Measurements from ENCODE around the gene OR51V1. TPM values are rescaled to one million over a fixed set of nuclear protein-coding genes. Genes with fewer than 3 reads are reported as not detected.

Gene OR51V1
- total and polyA plus RNA-seq, 7 experiments from 2014 or later = not detected

GRCh38 chr11:5154657-5155056, 45.8 kb downstream of the OR51V1 start, which contains the start of gene OR52A1:
OR52A1 (minus strand) TSS chr11:5154757; CDS start chr11:5152369, 2,388 bp downstream.
- H3K9me3 Mint-ChIP-seq = peaks cover 0 to 4% (median 0%) of the 10 kb centered on the region in 11 donors

GRCh38 chr11:5153574-5154431, 46.7 kb downstream of the OR51V1 start:
- H3K4me1 Mint-ChIP-seq = no peaks in the 10 kb centered on the region
- peaks cover 0 to 5% (median 0%) of the 10 kb centered on the region in 5 donors for H3K27me3 Mint-ChIP-seq
- DNase-seq = no peak
- H3K4me3 Mint-ChIP-seq = no peak overlapping the region
- Histone ChIP-seq H3K4me3 (ENCODE audit: low read length) (no peak overlapping the region), H3K27me3 (ENCODE audit: control insufficient read depth in 2 of 2, insufficient read depth in 2 of 2, low read length in 2 of 2) (no peaks in the 10 kb centered on the region), H3K9me3 (ENCODE audit: control insufficient read depth in 2 of 3, low read length in 3 of 3) (no peaks in the 10 kb centered on the region), H3K4me1 (ENCODE audit: control insufficient read depth in 2 of 2, insufficient read depth in 2 of 2, low read length in 2 of 2) (no peaks in the 10 kb centered on the region), H3K27ac (ENCODE audit: low read depth, low read length) (no peak overlapping the region), H3K36me3 (ENCODE audit: control insufficient read depth in 2 of 3, insufficient read depth in 3 of 3, low read length in 3 of 3) (no peaks in the 10 kb centered on the region)
- ChIA-PET POLR2A (no interaction called here), CTCF (no interaction called here)
- no peaks in the 10 kb centered on the region for H3K36me3 Mint-ChIP-seq
- peaks cover 0 to 3% (median 0%) of the 10 kb centered on the region in 11 donors for H3K9me3 Mint-ChIP-seq
- no peak for ATAC-seq
- no peak overlapping the region for H3K27ac Mint-ChIP-seq
- intact Hi-C loops (cut with micrococcal nuclease) = no loop called here

More at GRCh38 chr11:5154657-5155056, 45.8 kb downstream of the OR51V1 start, which contains the start of gene OR52A1:
- Histone ChIP-seq H3K9me3 (ENCODE audit: control insufficient read depth in 2 of 3, low read length in 3 of 3) (no peaks in the 10 kb centered on the region), H3K4me1 (ENCODE audit: control insufficient read depth in 2 of 2, insufficient read depth in 2 of 2, low read length in 2 of 2) (no peaks in the 10 kb centered on the region), H3K4me3 (ENCODE audit: low read length) (no peak within 1 kb of the TSS), H3K27ac (ENCODE audit: low read depth, low read length) (no peak within 1 kb of the TSS), H3K27me3 (ENCODE audit: control insufficient read depth in 2 of 2, insufficient read depth in 2 of 2, low read length in 2 of 2) (no peaks in the 10 kb centered on the region), H3K36me3 (ENCODE audit: control insufficient read depth in 2 of 3, insufficient read depth in 3 of 3, low read length in 3 of 3) (no peaks in the 10 kb centered on the region)
- no peak for ATAC-seq
- Mint-ChIP-seq H3K4me1 (no peaks in the 10 kb centered on the region), H3K27me3 (peaks cover 0 to 5% (median 3%) of the 10 kb centered on the region in 5 donors), H3K27ac (no peak within 1 kb of the TSS), H3K4me3 (no peak within 1 kb of the TSS), H3K36me3 (no peaks in the 10 kb centered on the region)
- POLR2A ChIA-PET = no interaction called here
- intact Hi-C loops (cut with micrococcal nuclease) = no loop called here
- CTCF ChIA-PET = no interaction called here
- no peak for DNase-seq

GRCh38 chr11:5151713-5152153, 48.7 kb downstream of the OR51V1 start:
- intact Hi-C loops (cut with micrococcal nuclease) = no loop called here
- H3K27me3 ChIP-seq (ENCODE audit: control insufficient read depth in 2 of 2, insufficient read depth in 2 of 2, low read length in 2 of 2) = no peaks in the 10 kb centered on the region
- H3K9me3 ChIP-seq (ENCODE audit: control insufficient read depth in 2 of 3, low read length in 3 of 3) = no peaks in the 10 kb centered on the region
- H3K36me3 ChIP-seq (ENCODE audit: control insufficient read depth in 2 of 3, insufficient read depth in 3 of 3, low read length in 3 of 3) = no peaks in the 10 kb centered on the region
- no peaks in the 10 kb centered on the region for H3K36me3 Mint-ChIP-seq
- H3K4me3 ChIP-seq (ENCODE audit: low read length) = no peak overlapping the region
- peaks cover 0 to 5% (median 0%) of the 10 kb centered on the region in 5 donors for H3K27me3 Mint-ChIP-seq
- POLR2A ChIA-PET = no interaction called here
- H3K4me1 ChIP-seq (ENCODE audit: control insufficient read depth in 2 of 2, insufficient read depth in 2 of 2, low read length in 2 of 2) = no peaks in the 10 kb centered on the region
- no peak overlapping the region for H3K27ac ChIP-seq (ENCODE audit: low read depth, low read length)
- no peak for ATAC-seq
- DNase-seq = no peak
- CTCF ChIA-PET = no interaction called here
- no peak overlapping the region for H3K4me3 Mint-ChIP-seq
- no peak overlapping the region for H3K27ac Mint-ChIP-seq
- H3K9me3 Mint-ChIP-seq = no peaks in the 10 kb centered on the region
- no peaks in the 10 kb centered on the region for H3K4me1 Mint-ChIP-seq

Other genes with a start within 250 kb of the OR51V1 start
- not detected for gene OR51A2, start 245.0 kb downstream of the OR51V1 start, total RNA-seq
- gene OR51A2, start 245.0 kb downstream of the OR51V1 start, polyA plus RNA-seq = not detected
- not detected for gene OR51L1, start 205.8 kb downstream of the OR51V1 start, total RNA-seq
- not detected for gene OR51L1, start 205.8 kb downstream of the OR51V1 start, polyA plus RNA-seq
- not detected for gene OR52J3, start 154.2 kb downstream of the OR51V1 start, total RNA-seq
- not detected for gene OR52J3, start 154.2 kb downstream of the OR51V1 start, polyA plus RNA-seq
- gene OR52E2, start 141.1 kb downstream of the OR51V1 start, total RNA-seq = not detected
- not detected for gene OR52E2, start 141.1 kb downstream of the OR51V1 start, polyA plus RNA-seq
- gene OR52E1, start 131.1 kb downstream of the OR51V1 start, total RNA-seq = not detected
- not detected for gene OR52E1, start 131.1 kb downstream of the OR51V1 start, polyA plus RNA-seq
- gene OR52A5, start 62.3 kb downstream of the OR51V1 start, total RNA-seq = not detected
- gene OR52A5, start 62.3 kb downstream of the OR51V1 start, polyA plus RNA-seq = not detected
- gene OR52A1, start 45.9 kb downstream of the OR51V1 start, total RNA-seq = not detected
- not detected for gene OR52A1, start 45.9 kb downstream of the OR51V1 start, polyA plus RNA-seq
- gene HBB, start 26.4 kb upstream of the OR51V1 start, total RNA-seq = 10 to 100 TPM in 1 of 5 experiments, under 1 TPM in 1, not detected in 3; 1.00 to 56.2 TPM
- gene HBB, start 26.4 kb upstream of the OR51V1 start, polyA plus RNA-seq = under 1 TPM; 0.67 to 0.91 TPM
- not detected for gene HBD, start 33.8 kb upstream of the OR51V1 start, total RNA-seq
- not detected for gene HBD, start 33.8 kb upstream of the OR51V1 start, polyA plus RNA-seq
- gene HBG1, start 49.2 kb upstream of the OR51V1 start, total RNA-seq = not detected
- gene HBG1, start 49.2 kb upstream of the OR51V1 start, polyA plus RNA-seq = not detected
- not detected for gene HBG2, start 54.1 kb upstream of the OR51V1 start, total RNA-seq
- not detected for gene HBG2, start 54.1 kb upstream of the OR51V1 start, polyA plus RNA-seq
- not detected for gene HBE1, start 69.3 kb upstream of the OR51V1 start, total RNA-seq
- gene HBE1, start 69.3 kb upstream of the OR51V1 start, polyA plus RNA-seq = not detected
- not detected for gene OR51B4, start 101.3 kb upstream of the OR51V1 start, total RNA-seq
- not detected for gene OR51B4, start 101.3 kb upstream of the OR51V1 start, polyA plus RNA-seq
- not detected for gene OR51B2, start 123.6 kb upstream of the OR51V1 start, total RNA-seq
- not detected for gene OR51B2, start 123.6 kb upstream of the OR51V1 start, polyA plus RNA-seq
- under 1 TPM in 1 of 5 experiments, not detected in 4; 0.48 TPM for gene OR51B5, start 142.8 kb upstream of the OR51V1 start, total RNA-seq
- not detected for gene OR51B5, start 142.8 kb upstream of the OR51V1 start, polyA plus RNA-seq
- gene OR51B6, start 150.8 kb upstream of the OR51V1 start, total RNA-seq = not detected
- gene OR51B6, start 150.8 kb upstream of the OR51V1 start, polyA plus RNA-seq = not detected
- not detected for gene OR51M1, start 183.1 kb upstream of the OR51V1 start, total RNA-seq
- not detected for gene OR51M1, start 183.1 kb upstream of the OR51V1 start, polyA plus RNA-seq
- gene OR51Q1, start 221.4 kb upstream of the OR51V1 start, total RNA-seq = not detected
- not detected for gene OR51Q1, start 221.4 kb upstream of the OR51V1 start, polyA plus RNA-seq
- gene OR51I1, start 240.8 kb upstream of the OR51V1 start, total RNA-seq = not detected
- gene OR51I1, start 240.8 kb upstream of the OR51V1 start, polyA plus RNA-seq = not detected
- gene OR51I2, start 248.6 kb upstream of the OR51V1 start, total RNA-seq = not detected
- not detected for gene OR51I2, start 248.6 kb upstream of the OR51V1 start, polyA plus RNA-seq

Data from naive thymus-derived CD4-positive, alpha-beta T cell (primary cell).